OCI-LY7 (cell line): Measurements from ENCODE around the gene KCNT1.

Experiments used
- CTCF ChIP-seq: fragments of 200-600 bp; sonication (generic); conservative IDR thresholded peaks from 2 replicates; pipeline ENCODE4 v1.5.1; 2014; ENCODE audit warnings: mild to moderate bottlenecking, antibody characterized with exemption, low read length, moderate library complexity, mixed read lengths
- EZH2phosphoT487 ChIP-seq: fragments of 200-600 bp; sonication (generic); IDR thresholded peaks from 2 replicates; pipeline ENCODE4 v1.6.1; 2018; ENCODE audit warnings: low read depth, borderline replicate concordance, mild to moderate bottlenecking, mixed run types, antibody characterized with exemption, low read length, moderate library complexity, mixed read lengths

- no peak for TF ChIP-seq CTCF
- no peak for TF ChIP-seq EZH2phosphoT487
Measured at GRCh38 chr9:135693265-135693664, 8.7 kb upstream of the KCNT1 start.
